Erythroblast (primary cell): ENCODE data around the gene FCER2.

Experiments used
- GATA1 ChIP-seq: IDR thresholded peaks from 2 replicates; pipeline ENCODE4 v1.6.1; 2011; ENCODE audit warnings: low read depth, mild to moderate bottlenecking, control low read depth, low read length, moderate library complexity
- POLR2A ChIP-seq: IDR thresholded peaks from 2 replicates; pipeline ENCODE4 v1.6.1; 2011; ENCODE audit warnings: mild to moderate bottlenecking, low read length

DNA sequence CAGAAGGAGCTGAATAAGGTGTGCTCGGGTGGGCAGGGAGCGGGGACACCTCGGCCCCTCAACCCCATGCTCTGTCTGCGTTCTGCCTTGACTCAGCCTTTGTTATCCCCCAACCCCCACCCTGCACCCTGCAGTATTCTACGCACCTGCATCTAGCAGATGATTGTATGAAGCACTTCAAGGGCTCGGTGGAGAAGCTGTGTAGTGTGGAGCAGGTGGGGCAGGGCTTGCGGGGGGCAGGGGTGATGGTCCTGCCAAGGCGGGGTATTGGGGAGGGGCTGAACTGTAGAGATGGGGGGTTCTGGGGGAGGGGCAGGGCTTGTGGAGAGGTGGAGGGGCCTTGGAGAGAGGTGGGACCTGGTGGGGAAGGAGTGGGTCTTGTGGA is 58.9 kb downstream of the FCER2 start:
- TF ChIP-seq POLR2A (no peak), GATA1 (no peak)
